SK-N-SH treated with all-trans-retinoic acid at 6 μM for 48 hours (cell line): ENCODE data around the gene LMNTD2.

Experiments used
- ARNTL ChIP-seq: fragments of 450-650 bp; formaldehyde crosslinking; IDR thresholded peaks from 2 replicates; pipeline ENCODE4 v1.5.0; 2020; ENCODE audit warnings: low read depth, mild to moderate bottlenecking, moderate library complexity, borderline replicate concordance
- GLIS3 ChIP-seq: fragments of 250-450 bp; sonication (Bioruptor Pico); IDR thresholded peaks from 2 replicates; pipeline ENCODE4 v1.5.0; 2020; ENCODE audit warnings: mild to moderate bottlenecking, moderate library complexity
- ISL1 ChIP-seq: fragments of 250-450 bp; sonication (Bioruptor Pico); IDR thresholded peaks from 2 replicates; pipeline ENCODE4 v2.1.2; 2022; ENCODE audit warnings: mild to moderate bottlenecking, moderate library complexity
- OSR1 ChIP-seq: fragments of 250-450 bp; sonication (Bioruptor Pico); IDR thresholded peaks from 2 replicates; pipeline ENCODE4 v1.8.0; 2022; ENCODE audit warnings: moderate library complexity, mild to moderate bottlenecking, inconsistent platforms
- PPARA ChIP-seq: fragments of 250-450 bp; sonication (Bioruptor Pico); IDR thresholded peaks from 2 replicates; pipeline ENCODE4 v1.5.0; 2020; ENCODE audit warnings: mild to moderate bottlenecking, borderline replicate concordance
- TCF4 ChIP-seq: fragments of 250-450 bp; sonication (Bioruptor Pico); IDR thresholded peaks from 2 replicates; pipeline ENCODE4 v1.8.0; 2021; ENCODE audit warnings: mild to moderate bottlenecking, moderate library complexity, borderline replicate concordance
- TSHZ2 ChIP-seq: fragments of 250-450 bp; sonication (Bioruptor Pico); IDR thresholded peaks from 2 replicates; pipeline ENCODE4 v1.5.0; 2020; ENCODE audit warnings: mild to moderate bottlenecking, moderate library complexity
- ZC3H10 ChIP-seq: fragments of 250-450 bp; sonication (Bioruptor Pico); IDR thresholded peaks from 2 replicates; pipeline ENCODE4 v1.5.1; 2021; ENCODE audit warnings: mild to moderate bottlenecking, moderate library complexity
- ZFP30 ChIP-seq: fragments of 450-650 bp; formaldehyde crosslinking; IDR thresholded peaks from 2 replicates; pipeline ENCODE4 v1.5.0; 2022; ENCODE audit warnings: mild to moderate bottlenecking, moderate library complexity
- TF ChIP-seq, protein P1 (sequence below): fragments of 250-450 bp; sonication (Bioruptor Pico); IDR thresholded peaks from 2 replicates; pipeline ENCODE4 v1.8.0; 2020; ENCODE audit warnings: mild to moderate bottlenecking, moderate library complexity, borderline replicate concordance
- TF ChIP-seq, protein P2 (sequence below): fragments of 250-450 bp; sonication (Bioruptor Pico); IDR thresholded peaks from 2 replicates; pipeline ENCODE4 v1.5.1; 2021; ENCODE audit warnings: mild to moderate bottlenecking, moderate library complexity

DNA sequence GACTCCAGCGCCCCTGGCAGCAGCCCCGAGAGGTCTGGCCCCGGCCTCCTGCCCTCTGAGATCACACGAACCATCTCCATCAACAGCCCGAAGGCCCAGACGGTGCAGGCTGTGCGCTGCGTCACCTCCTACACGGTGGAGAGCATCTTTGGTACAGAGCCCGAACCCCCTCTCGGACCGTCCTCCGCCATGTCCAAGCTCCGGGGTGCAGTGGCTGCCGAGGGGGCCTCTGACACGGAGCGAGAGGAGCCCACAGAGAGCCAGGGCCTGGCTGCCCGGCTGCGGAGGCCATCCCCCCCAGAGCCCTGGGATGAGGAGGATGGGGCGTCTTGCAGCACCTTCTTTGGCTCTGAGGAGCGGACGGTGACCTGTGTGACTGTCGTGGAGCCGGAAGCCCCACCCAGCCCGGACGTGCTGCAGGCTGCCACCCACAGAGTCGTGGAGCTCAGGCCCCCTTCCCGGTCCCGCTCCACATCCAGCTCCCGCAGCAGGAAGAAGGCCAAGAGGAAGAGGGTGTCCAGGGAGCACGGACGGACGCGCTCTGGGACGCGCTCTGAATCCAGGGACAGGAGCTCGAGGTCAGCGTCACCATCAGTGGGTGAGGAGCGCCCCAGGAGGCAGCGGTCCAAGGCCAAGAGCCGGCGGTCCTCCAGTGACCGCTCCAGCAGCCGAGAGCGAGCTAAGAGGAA, 47.6 kb upstream of the LMNTD2 start:
- TF ChIP-seq, protein P1, sequence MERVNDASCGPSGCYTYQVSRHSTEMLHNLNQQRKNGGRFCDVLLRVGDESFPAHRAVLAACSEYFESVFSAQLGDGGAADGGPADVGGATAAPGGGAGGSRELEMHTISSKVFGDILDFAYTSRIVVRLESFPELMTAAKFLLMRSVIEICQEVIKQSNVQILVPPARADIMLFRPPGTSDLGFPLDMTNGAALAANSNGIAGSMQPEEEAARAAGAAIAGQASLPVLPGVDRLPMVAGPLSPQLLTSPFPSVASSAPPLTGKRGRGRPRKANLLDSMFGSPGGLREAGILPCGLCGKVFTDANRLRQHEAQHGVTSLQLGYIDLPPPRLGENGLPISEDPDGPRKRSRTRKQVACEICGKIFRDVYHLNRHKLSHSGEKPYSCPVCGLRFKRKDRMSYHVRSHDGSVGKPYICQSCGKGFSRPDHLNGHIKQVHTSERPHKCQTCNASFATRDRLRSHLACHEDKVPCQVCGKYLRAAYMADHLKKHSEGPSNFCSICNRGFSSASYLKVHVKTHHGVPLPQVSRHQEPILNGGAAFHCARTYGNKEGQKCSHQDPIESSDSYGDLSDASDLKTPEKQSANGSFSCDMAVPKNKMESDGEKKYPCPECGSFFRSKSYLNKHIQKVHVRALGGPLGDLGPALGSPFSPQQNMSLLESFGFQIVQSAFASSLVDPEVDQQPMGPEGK (CRISPR knock-in tag) = no peak
- no peak for TF ChIP-seq ISL1
- TF ChIP-seq GLIS3 (CRISPR knock-in tag) = no peak
- TF ChIP-seq TCF4 = no peak
- no peak for TF ChIP-seq ZFP30
- no peak for TF ChIP-seq ZC3H10 (CRISPR knock-in tag)
- TF ChIP-seq, protein P2, sequence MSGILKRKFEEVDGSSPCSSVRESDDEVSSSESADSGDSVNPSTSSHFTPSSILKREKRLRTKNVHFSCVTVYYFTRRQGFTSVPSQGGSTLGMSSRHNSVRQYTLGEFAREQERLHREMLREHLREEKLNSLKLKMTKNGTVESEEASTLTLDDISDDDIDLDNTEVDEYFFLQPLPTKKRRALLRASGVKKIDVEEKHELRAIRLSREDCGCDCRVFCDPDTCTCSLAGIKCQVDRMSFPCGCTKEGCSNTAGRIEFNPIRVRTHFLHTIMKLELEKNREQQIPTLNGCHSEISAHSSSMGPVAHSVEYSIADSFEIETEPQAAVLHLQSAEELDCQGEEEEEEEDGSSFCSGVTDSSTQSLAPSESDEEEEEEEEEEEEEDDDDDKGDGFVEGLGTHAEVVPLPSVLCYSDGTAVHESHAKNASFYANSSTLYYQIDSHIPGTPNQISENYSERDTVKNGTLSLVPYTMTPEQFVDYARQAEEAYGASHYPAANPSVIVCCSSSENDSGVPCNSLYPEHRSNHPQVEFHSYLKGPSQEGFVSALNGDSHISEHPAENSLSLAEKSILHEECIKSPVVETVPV = no peak
- TF ChIP-seq ARNTL (CRISPR knock-in tag) = no peak
- TF ChIP-seq PPARA = no peak
- TF ChIP-seq TSHZ2 (CRISPR knock-in tag) = no peak
- TF ChIP-seq OSR1 (CRISPR knock-in tag) = no peak
